ENCODE results near the gene GALR1. TPM values are rescaled to one million over a fixed set of nuclear protein-coding genes. Genes with fewer than 3 reads are reported as not detected.

Gene GALR1
- total RNA-seq, result not detected in 2 replicates

GRCh38 chr18:77249569-77250500, at the start of gene GALR1:
Gene GALR1, plus strand, starts transcription at chr18:77249848. Its CDS starts 701 bp downstream, at chr18:77250549.
- H3K36me3 ChIP-seq (ENCODE audit: control insufficient read depth, insufficient read depth, low read length), result no peaks in the 10 kb centered on the region
- no peak for DNase-seq (ENCODE audit: low read depth)
- peaks cover 42% of the 10 kb centered on the region for H3K27me3 ChIP-seq (ENCODE audit: control insufficient read depth, insufficient read depth, low read length)
- no peak for TF ChIP-seq CTCF (IDR thresholded peaks at IDR 0.05; ENCODE audit: insufficient read depth, low read length, poor library complexity, severe bottlenecking)
- H3K4me3 ChIP-seq (ENCODE audit: low read depth, low read length), result peak within 1 kb of the TSS; percentile 4

GRCh38 chr18:77201506-77201905, 48.1 kb upstream of the GALR1 start:
- Histone ChIP-seq H3K36me3 (ENCODE audit: control insufficient read depth, insufficient read depth, low read length) (no peaks in the 10 kb centered on the region), H3K27me3 (ENCODE audit: control insufficient read depth, insufficient read depth, low read length) (no peaks in the 10 kb centered on the region), H3K4me3 (ENCODE audit: low read depth, low read length) (no peak overlapping the region)
- no peak for DNase-seq (ENCODE audit: low read depth)
- TF ChIP-seq CTCF (IDR thresholded peaks at IDR 0.05; ENCODE audit: insufficient read depth, low read length, poor library complexity, severe bottlenecking), result no peak

- no peak for DNase-seq (ENCODE audit: low read depth)
- TF ChIP-seq CTCF (IDR thresholded peaks at IDR 0.05; ENCODE audit: insufficient read depth, low read length, poor library complexity, severe bottlenecking), result no peak
- no peaks in the 10 kb centered on the region for H3K27me3 ChIP-seq (ENCODE audit: control insufficient read depth, insufficient read depth, low read length)
- H3K4me3 ChIP-seq (ENCODE audit: low read depth, low read length), result no peak overlapping the region
- H3K36me3 ChIP-seq (ENCODE audit: control insufficient read depth, insufficient read depth, low read length), result no peaks in the 10 kb centered on the region
These were observed 47.3 kb upstream of the GALR1 start for GRCh38 chr18:77202329-77202728.

GRCh38 chr18:77203071-77203470, 46.6 kb upstream of the GALR1 start:
- DNase-seq (ENCODE audit: low read depth), result no peak
- no peak overlapping the region for H3K4me3 ChIP-seq (ENCODE audit: low read depth, low read length)
- no peak for TF ChIP-seq CTCF (IDR thresholded peaks at IDR 0.05; ENCODE audit: insufficient read depth, low read length, poor library complexity, severe bottlenecking)
- H3K36me3 ChIP-seq (ENCODE audit: control insufficient read depth, insufficient read depth, low read length), result no peaks in the 10 kb centered on the region
- no peaks in the 10 kb centered on the region for H3K27me3 ChIP-seq (ENCODE audit: control insufficient read depth, insufficient read depth, low read length)

- Histone ChIP-seq H3K4me3 (ENCODE audit: low read depth, low read length) (no peak overlapping the region), H3K36me3 (ENCODE audit: control insufficient read depth, insufficient read depth, low read length) (no peaks in the 10 kb centered on the region), H3K27me3 (ENCODE audit: control insufficient read depth, insufficient read depth, low read length) (no peaks in the 10 kb centered on the region)
- DNase-seq (ENCODE audit: low read depth), result no peak
- TF ChIP-seq CTCF (IDR thresholded peaks at IDR 0.05; ENCODE audit: insufficient read depth, low read length, poor library complexity, severe bottlenecking), result no peak
These were observed 45.8 kb upstream of the GALR1 start for GRCh38 chr18:77203851-77204250.

Data from kidney epithelial cell (primary cell).